Activated CD8-positive, alpha-beta memory T cell treated with anti-CD3 and anti-CD28 coated beads, Interleukin-2, amount 50 U/mL, for 1 hour (primary cell): ENCODE measurements around the gene ULK3.

ENCODE experiments used
- DNase-seq: peaks from one replicate; pipeline ENCODE4 v3.0.0-alpha.2; 2020; ENCODE audit errors: extremely low read depth

Gene ULK3

DNA sequence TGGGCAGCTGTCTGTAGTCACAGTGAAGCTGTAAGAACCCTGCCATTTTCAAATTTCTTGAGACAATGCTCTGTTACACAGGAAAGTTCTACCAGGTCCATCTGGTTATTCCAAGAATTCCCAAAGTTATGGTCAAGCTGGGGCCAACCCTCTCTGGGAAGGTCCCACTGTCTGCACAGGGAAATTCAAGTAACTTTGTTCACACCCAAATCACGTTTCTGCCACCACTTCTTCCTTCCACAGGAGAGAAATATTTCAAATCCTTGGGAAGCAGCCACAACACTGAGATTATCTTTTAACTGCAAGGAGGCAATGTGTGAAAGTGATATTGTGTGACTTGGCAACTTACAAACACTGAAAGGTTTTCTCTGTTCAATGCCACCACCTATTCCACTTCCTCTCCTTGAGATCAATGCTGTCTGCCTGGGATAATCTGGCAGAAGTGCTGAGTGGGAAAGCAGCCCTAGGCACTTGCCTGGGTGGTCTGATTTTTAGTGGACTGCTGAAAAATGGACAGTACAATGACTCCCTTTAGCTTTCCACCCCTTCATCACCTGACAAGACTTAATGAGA is 24.6 kb upstream of the ULK3 start:
- no peak for DNase-seq

DNA sequence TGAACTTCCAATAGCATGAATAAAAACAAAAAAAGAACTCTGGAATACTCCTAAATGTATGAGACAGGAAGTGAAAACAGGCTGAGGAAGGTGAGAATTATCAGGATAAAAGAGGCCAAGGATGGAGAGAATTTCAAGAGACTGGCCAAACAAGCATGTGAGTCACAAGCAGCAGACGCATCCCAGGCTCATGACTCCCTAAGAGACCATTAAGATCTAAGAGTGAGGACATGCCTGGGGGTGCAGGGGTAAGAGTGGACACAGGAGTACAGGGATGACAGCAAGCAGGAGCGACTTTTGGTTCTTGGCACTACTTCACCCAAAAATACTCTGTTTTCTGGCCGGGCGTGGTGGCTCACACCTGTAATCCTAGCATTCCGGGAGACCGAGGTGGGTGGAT is 23.1 kb upstream of the ULK3 start:
- no peak for DNase-seq

DNA sequence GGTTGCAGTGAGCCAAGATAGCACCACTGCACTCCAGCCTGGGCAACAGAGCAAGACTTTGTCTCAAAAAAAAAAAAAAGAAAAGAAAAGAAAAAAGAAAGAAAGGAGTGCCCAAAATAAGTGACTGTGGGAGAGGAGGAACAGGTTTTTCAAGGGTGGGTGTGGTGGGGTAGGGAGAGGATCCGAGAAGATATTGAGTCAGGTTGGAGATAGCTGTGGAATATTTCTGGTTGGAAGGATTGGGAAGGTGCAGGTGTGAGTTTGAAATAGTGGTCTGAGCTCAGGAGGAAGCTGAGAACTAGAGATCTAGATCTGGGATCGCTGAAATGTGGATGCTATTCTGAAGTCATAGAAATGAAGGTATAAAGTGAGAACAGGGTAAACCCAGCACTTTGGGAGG is 22.4 kb upstream of the ULK3 start:
- no peak for DNase-seq

DNA sequence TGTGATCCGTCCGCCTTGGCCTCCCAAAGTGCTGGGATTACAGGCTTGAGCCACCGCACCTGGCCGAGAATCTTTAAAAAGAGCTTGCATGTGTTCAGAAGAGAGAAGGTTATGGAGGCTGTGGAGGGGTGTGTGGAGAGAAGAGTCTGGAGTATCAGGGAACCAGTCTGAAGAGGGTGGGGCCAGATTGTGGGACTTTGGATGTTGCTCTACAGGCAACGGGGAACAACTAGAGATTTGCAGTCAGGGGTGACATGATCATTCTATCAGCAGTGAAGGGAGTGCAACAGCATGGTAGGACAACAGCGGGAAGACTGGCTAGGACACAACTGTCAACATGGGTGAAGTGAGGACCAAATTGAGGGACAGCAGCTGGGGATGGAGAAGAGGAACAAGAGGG is 21.3 kb upstream of the ULK3 start:
- no peak for DNase-seq

DNA sequence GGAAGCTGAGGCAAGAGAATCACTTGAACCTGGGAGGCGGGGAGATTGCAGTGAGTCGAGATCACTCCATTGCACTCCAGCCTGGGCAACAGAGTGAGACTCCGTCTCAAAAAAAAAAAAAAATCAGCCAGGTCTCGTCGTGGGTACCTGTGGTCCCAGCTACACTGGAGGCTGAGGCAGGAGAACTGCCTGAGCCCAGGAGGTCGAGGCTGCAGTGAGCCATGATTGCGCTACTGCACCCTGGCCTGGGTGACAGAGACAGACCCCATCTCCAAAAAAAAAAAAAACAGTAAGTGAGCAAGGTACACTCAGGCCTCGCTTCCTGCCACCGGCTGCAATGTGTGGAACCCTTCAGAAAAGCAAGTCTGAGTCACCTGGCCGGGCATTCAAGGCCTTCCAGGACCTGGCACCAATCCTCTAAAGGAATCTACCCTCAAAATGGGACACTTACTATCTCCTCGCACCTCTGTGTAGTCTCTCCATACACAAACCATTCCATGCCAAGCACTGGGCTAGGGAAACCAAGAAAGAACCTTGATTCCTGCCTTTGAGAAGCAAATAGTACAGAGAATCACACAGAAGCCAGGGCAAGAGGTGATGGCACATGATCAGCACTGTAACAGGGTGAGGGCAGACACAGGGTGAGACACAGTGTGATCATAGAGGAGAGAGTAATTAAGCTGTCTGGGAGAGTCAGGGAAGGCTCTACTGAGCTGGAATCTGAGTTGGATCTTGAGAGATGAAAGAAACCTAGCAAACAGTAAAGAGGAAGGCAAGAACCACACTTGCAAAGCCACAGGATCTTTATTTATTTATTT is 20.5 kb upstream of the ULK3 start:
- DNase-seq = no peak

DNA sequence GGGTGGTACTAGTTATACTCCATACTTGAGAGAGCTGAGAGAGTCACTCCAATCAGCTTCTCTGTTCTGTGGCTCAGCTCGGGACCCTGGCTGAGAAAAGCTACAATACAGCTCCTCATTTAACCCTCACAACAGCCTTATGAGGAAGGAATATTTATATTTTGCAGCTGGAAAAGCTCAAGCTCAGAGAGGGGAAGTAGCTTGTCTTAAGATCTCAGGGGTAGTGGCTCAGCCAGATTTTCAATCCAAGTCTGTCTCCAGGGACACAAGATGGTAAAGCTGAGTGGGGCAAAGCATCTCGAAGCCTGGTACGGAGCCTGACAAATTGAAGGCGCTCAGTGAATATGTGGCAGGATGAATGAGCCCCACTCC is 15.4 kb upstream of the ULK3 start:
- no peak for DNase-seq

DNA sequence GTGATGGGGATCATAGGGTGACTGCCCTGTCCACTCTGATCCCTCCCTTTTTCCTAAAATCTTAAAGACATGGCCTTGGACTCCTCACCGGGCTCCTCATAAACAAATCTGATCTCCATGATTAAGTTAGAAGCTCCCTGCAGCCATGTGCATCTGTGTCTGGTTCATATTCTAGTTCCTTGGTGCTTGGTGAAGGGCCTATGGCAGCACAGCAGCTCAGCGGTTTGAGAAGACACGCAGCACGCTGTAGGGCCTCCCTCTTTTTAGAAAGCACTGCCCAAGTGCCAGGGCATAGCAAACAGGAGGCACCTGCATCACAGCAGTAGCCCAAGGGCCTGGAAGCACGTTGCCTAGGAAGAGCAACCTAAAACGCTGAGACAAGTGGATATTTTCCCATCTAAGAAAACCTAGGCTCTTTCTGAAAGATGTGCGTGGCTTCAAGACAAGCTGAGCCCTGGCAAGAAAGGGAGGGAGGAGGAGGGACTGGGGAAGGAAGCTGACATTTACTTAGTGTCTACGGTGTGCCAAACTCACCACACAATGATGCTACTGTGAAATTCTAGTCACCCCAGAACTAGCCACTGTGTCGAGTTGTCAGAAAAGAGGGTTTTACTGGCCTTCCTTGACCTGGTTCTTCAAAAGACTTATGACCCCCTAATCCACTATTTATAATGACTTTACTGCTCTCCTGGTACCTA is 14.9 kb upstream of the ULK3 start:
- no peak for DNase-seq

DNA sequence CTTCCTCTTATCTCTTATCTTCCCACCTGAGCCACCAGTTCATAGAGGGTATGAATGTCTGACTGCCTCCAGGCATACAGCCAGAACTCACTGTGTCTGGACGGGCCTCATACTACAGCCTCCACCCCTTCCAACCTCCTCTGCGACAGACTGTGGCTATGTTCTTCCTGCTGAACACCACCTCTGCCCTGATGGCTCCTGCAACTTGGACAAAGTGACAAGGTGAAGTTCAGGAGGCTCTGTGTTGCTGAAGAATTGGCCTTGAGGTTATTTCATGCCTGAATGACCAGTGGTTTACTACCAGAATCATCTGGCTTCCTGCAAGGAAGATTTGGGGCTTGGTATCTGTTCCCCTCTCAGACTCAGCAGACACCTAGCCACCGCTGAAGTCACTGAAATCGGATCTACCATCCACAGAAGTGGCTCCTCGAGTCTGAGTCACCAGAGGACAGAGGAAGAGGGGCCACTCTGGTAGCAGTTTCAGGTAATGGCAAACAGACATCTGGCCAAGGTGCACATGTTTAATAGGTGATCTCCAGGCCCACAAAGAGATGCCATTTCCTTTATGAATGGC is 14.2 kb upstream of the ULK3 start:
- no peak for DNase-seq

DNA sequence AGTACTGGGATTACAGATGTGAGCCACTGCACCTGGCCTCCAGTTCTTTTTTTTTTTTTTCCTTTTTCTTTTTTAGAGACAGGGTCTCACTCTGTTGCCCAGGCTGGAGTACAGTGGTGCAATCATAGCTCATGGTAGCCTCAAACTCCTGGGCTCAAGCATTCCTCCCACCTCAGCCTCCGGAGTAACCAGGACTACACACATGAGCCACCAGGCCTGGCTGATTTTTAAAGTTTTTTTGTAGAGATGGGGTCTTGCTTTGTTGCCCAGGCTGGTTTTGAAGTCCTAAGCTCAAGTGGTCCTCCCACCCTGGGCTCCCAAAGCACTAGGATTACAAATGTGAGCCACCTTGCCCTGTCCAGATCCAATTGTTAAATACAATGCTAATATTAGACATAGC is 13.6 kb upstream of the ULK3 start:
- no peak for DNase-seq

DNA sequence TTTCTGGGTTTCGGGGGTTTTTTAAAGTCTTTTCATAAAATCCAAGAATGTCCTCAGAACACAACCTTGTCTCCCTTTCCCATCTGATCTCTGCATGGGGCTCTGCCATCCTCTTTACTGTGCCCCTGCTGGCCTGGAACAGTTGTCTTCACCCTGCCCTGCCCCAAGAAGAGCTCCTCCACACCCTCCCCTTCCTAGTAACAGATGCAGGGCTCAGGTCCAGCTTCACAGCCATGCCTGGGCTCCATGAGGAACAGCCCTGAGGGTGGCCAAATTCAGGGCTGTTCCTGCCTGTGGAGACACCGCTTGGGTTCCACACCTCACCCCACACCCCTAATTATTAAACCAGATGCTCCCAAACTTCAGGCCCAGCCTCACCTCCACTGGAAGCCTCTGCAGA is 12.9 kb upstream of the ULK3 start:
- DNase-seq = no peak

DNA sequence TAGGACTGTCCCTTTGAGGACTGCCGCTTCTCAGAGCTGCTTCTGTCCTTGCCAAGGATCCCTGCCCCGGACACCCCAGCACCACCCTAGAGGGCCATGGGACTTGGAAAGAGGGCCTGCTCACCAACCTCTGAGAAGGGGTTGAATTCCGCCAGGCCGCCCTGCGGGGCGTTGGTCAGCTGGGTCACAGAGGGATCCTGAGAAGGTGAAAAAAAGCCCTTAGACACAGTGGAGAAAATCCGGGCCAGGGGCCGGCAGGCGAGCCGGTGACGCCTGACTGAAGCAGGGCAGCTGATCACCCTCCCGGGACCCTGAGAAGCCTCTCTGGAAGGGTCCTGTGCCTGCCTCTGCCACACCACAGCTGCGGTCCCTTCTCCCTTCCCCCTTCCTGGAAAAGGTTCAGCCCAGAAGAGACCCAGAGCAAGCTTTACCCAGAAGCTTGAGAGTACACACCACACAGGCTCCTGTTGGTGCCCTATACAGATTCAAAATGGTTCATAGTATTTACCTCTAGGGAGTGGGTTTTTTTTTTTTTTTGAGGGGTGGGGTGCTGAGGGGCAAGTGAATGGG is 11.6 kb upstream of the ULK3 start:
- no peak for DNase-seq

DNA sequence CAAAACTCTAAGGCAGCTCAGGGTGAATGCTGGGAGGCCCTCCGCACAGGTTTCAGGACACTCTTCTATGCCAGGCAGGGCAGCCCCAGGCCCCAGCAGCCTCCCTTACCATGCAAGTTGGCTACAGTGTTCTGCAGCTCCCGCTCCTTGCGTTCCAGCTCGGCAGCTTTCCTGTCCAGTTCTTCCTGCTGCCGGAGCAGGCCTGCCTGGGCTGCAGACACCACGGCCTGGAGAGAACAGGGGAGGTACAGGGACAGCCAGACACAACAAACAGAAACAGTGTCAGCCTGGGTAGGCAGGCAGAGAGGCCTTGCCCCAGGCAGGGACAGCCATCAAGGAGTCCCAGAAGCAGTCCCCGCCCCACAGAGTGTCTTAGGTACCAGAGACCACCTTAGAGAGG is 9.0 kb upstream of the ULK3 start:
- no peak for DNase-seq

DNA sequence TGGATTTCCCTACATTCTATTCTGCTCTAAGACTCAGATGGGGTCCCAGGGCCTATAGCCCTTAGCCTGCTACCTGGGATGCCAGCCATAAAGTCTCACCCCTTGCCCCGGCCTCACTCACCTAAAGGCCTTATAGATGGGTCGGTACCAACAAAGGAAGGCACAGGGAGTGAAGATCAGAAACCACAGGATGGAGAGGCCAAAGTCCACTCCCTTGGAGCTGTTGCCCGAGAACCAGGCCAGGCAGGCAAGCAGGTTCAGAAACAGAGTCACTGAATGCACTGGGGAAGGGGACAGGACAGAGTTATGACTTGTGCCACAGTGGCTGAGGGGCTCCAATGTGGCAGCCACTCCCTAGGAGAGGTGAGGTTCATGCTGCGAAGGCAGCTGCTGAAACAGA is 7.4 kb upstream of the ULK3 start:
- DNase-seq = no peak

DNA sequence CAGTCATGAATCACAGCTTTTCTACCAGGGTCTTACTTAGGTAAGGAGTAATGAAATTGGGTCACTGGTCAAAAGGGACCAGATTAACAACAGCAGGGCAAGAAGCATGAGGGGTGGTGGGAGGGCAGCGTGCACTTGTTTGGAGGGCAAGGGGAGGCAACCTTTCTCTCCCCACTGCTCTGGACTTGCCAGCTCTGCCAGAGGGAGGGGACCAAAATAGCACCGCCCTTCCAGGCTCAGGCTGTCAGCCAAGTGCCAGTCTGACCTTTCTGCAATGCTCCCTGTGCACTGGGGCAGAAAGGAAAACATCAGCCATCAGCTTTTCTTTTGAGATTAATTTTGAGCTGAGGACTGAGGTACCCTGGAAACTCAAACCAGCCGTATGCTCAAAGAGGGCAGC is 4.5 kb upstream of the ULK3 start:
- DNase-seq = no peak

DNA sequence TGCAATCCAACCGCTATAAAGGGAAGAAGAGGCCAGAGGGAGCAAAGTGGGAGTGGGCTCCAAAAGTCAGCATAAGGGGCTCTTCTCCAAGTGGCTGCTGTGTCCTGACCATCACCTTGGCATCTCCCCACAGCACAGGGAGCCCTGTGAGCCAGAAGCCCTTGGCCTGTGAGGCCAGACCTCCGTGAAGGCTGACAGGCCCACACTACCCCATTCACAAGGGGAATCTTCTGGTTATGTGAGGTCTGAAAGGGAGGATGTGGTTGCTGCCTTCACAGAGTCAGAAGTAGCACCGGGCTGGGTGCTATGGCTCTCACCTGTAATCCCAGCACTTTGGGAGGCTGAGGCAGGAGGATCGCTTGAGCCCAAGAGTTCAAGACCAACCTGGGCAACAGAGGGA is 2.6 kb upstream of the ULK3 start:
- DNase-seq = no peak

DNA sequence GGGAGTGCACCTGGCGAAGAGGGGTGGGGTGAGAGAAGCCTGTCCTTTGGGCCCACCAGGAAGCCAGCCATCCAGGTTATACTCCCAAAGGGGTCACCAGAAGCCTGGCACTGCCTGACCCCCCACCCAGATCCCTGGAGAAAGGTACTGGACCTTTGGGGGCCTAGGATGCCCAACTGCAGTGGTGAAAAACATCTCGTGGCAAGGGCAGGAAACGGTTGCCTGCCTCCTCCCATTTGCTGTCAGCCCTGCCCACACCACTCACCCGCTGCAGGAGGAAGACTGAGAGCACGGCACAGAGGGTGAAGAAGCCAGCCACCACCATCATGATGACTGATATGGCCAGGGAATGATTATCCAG is 2.2 kb upstream of the ULK3 start:
- DNase-seq = no peak

DNA sequence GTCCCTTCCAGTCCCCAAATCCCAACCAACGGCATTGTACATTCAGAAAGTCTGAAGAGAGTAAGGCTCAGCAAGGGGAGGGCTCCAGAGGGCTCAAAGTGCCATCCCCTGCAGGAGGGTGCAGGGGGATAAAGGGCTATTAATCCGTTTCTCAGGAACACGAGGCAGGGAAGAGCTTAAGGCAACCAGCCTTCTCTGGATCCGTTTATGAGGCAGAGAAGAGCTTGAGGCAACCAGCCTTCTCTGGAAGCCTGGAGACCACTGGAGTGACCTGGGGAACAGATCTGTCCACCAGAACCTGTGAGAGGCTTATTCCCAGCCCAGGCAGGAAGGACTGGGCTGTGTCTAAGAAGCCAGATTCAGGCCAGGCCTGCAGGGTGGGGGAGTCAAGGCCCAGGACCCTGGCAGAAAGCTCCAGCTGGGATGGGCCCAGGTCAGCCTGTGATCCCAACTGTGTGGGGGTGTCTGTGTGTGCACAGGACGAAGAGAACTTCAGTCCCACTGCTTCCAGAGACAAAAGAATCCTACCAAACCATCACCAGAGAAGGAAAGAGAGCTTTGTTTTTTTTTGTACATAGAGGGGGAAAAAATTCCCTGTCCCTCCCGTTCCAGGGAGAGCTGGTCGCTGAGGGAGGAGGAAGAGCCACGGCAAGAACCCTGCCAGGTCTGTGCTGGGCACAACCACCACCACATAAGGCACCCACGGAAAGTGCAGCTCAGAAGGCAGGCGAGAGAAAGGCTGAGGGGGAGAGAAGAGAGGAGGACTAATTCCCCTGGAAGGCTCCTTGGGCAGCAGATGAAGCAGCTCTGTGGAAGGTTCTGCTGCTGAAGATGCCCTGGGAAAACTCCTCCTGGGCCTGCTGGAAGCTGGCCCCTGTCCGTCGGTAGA is 1.6 kb upstream of the ULK3 start:
- DNase-seq = no peak

DNA sequence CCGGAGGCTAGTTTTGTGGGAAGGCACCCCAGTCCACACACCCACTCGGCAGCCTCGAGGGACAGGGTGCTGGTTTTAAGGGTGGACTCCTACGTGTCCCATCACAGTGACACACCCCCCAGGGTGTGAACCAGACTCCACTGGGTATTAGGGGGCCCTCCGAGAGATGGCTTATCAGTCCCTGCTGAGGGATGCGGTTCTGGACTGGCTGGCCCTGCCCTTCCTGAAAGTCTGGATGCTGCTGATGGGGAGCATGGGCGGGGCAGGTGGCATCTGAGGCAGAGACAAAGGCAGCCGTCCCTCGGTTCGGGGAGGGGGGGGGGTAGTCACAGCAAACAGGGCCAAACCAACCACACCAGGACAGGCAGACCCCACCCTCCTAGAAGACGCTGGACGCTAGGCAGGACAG is 939 bp upstream of the ULK3 start:
- DNase-seq = no peak

DNA sequence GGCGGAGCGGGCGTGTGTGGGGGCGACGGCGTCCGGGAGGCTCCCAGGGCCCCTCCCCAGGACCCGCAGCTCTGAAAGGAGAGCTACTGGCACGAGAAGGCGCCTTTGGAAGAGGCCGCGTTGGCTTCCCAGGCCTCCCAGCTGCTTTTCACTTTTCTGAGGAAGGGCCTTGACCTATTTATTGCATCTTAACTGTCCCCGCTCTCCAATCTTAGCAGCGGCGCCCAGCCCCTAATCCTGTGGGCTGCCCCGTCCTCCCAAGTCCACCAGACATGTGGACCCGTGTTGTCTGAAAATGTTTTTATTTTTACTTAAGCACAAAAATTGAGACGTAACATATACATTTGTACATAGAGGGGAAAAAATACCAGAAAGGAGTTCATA is 481 bp upstream of the ULK3 start:
- no peak for DNase-seq

DNA sequence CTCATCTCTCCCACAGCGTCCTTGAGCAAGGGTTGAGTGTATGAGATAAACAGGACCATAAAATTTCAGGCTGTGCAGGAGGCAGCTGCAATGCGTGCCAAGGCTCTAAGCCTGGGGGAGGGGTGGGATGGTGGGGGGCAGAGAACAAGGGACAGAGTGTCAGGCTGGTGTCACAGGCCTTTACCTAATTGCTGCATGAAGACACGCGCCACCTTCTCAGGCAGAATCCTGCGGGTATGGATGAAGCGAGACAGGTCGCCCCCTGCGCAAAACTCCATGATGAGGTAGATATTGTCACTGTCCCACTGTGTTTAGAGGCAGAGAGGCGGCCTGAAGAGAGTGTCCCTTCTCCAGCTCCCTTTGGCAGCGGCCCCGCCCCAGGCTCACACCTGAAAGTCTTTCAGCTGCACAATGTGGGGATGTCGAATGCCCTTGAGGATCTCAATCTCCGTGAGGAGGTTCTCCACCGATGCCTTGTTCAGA is 1.0 kb downstream of the ULK3 start:
- no peak for DNase-seq
